MM.1S (cell line): ENCODE data around the gene PARD3.

Experiments
- DNase-seq: peaks from one replicate; pipeline ENCODE4 v3.0.0-alpha.2; 2015
- H2AFZ ChIP-seq: fragments of 300-600 bp; sonication (generic); 2 replicates; pipeline ENCODE4 v1.6.0; 2016; ENCODE audit warnings: antibody characterized with exemption, low read length
- H3F3A ChIP-seq: fragments of 300-600 bp; sonication (generic); 2 replicates; pipeline ENCODE4 v1.6.1; 2016; ENCODE audit warnings: mild to moderate bottlenecking, antibody characterized with exemption, low read length, moderate library complexity, mixed read lengths; ENCODE audit not compliant: insufficient read depth
- H3K27ac ChIP-seq: fragments of 300-600 bp; sonication (generic); 2 replicates; pipeline ENCODE4 v1.5.1; 2016; ENCODE audit warnings: mild to moderate bottlenecking, low read length
- H3K27me3 ChIP-seq: fragments of 300-600 bp; sonication (generic); replicated peaks from 2 replicates; pipeline ENCODE4 v1.6.0; 2016; ENCODE audit warnings: low read length; ENCODE audit not compliant: insufficient read depth
- H3K36me3 ChIP-seq: fragments of 300-600 bp; sonication (generic); replicated peaks from 2 replicates; pipeline ENCODE4 v1.6.1; 2016; ENCODE audit warnings: mild to moderate bottlenecking, low read length, mixed read lengths; ENCODE audit not compliant: insufficient read depth
- H3K4me1 ChIP-seq: fragments of 300-600 bp; sonication (generic); 2 replicates; pipeline ENCODE4 v1.6.1; 2016; ENCODE audit warnings: low read length, mixed read lengths
- H3K4me2 ChIP-seq: fragments of 300-600 bp; sonication (generic); 2 replicates; pipeline ENCODE4 v1.6.0; 2016; ENCODE audit warnings: low read depth, low read length
- H3K4me3 ChIP-seq: fragments of 300-600 bp; sonication (generic); 2 replicates; pipeline ENCODE4 v1.5.1; 2016; ENCODE audit warnings: low read length, mixed read lengths
- H3K79me2 ChIP-seq: fragments of 300-600 bp; sonication (generic); 2 replicates; pipeline ENCODE4 v1.6.1; 2016; ENCODE audit warnings: mixed run types, low read length, mixed read lengths
- H3K9ac ChIP-seq: fragments of 300-600 bp; sonication (generic); 2 replicates; pipeline ENCODE4 v1.6.1; 2016; ENCODE audit warnings: low read length, mixed read lengths
- H3K9me2 ChIP-seq: fragments of 300-600 bp; sonication (generic); replicated peaks from 2 replicates; pipeline ENCODE4 v1.6.1; 2016; ENCODE audit warnings: mild to moderate bottlenecking, low read length, mixed read lengths; ENCODE audit not compliant: insufficient read depth
- H3K9me3 ChIP-seq: fragments of 300-600 bp; sonication (generic); replicated peaks from 2 replicates; pipeline ENCODE4 v1.6.1; 2016; ENCODE audit warnings: mild to moderate bottlenecking, low read length, mixed read lengths; ENCODE audit not compliant: insufficient read depth
- H4K20me1 ChIP-seq: fragments of 300-600 bp; sonication (generic); 2 replicates; pipeline ENCODE4 v1.6.1; 2016; ENCODE audit warnings: mild to moderate bottlenecking, low read length, moderate library complexity, mixed read lengths; ENCODE audit not compliant: insufficient read depth
- CTCF ChIP-seq: fragments of 300-600 bp; sonication (generic); IDR thresholded peaks from 2 replicates; pipeline ENCODE4 v1.5.1; 2016; ENCODE audit warnings: antibody characterized with exemption, low read length, mixed read lengths
- EZH2 ChIP-seq: fragments of 300-600 bp; sonication (generic); optimal IDR thresholded peaks from 2 replicates; pipeline ENCODE3; 2017; ENCODE audit warnings: low read depth, mild to moderate bottlenecking, antibody characterized with exemption, low read length, mixed read lengths
- EZH2phosphoT487 ChIP-seq: fragments of 300-600 bp; sonication (generic); IDR thresholded peaks from 2 replicates; pipeline ENCODE4 v1.6.1; 2018; ENCODE audit warnings: antibody characterized with exemption, low read length

The PARD3 gene

GRCh38 chr10:34786464-34786863, 28.6 kb downstream of the PARD3 start:
- no peak overlapping the region for H3K4me3 ChIP-seq
- H3K9me2 ChIP-seq: no peaks in the 10 kb centered on the region
- no peaks in the 10 kb centered on the region for H3K27me3 ChIP-seq
- no peak for TF ChIP-seq EZH2
- TF ChIP-seq EZH2phosphoT487: no peak
- no peak for TF ChIP-seq CTCF
- no peak overlapping the region for H3K9ac ChIP-seq
- peaks cover 33% of the 10 kb centered on the region for H3K4me1 ChIP-seq
- no peak for DNase-seq
- peaks cover 95% of the 10 kb centered on the region for H3K79me2 ChIP-seq
- no peaks in the 10 kb centered on the region for H4K20me1 ChIP-seq
- no peaks in the 10 kb centered on the region for H3K9me3 ChIP-seq
- H3K36me3 ChIP-seq: no peaks in the 10 kb centered on the region
- peaks cover 16% of the 10 kb centered on the region for H3F3A ChIP-seq
- H2AFZ ChIP-seq: no peak overlapping the region
- no peak overlapping the region for H3K27ac ChIP-seq
- H3K4me2 ChIP-seq: no peak overlapping the region

- TF ChIP-seq EZH2 (no peak), EZH2phosphoT487 (no peak), CTCF (no peak)
- Histone ChIP-seq H3K9me3 (no peaks in the 10 kb centered on the region), H3K27me3 (no peaks in the 10 kb centered on the region), H3K9ac (peak overlapping the region; percentile 60), H3K4me3 (peak overlapping the region; percentile 52), H3K4me1 (peaks cover 50% of the 10 kb centered on the region), H4K20me1 (no peaks in the 10 kb centered on the region), H3K79me2 (peaks cover 91% of the 10 kb centered on the region), H3K4me2 (peak overlapping the region; percentile 88), H3K9me2 (no peaks in the 10 kb centered on the region), H3K36me3 (no peaks in the 10 kb centered on the region), H3K27ac (peak overlapping the region; percentile 89), H2AFZ (no peak overlapping the region), H3F3A (peaks cover 36% of the 10 kb centered on the region)
- DNase-seq: peak; percentile 91
These were observed 33.4 kb downstream of the PARD3 start for GRCh38 chr10:34781711-34782110.

- Histone ChIP-seq H3K9ac (peak overlapping the region; percentile 60), H3K4me3 (peak overlapping the region; percentile 52), H3K27me3 (no peaks in the 10 kb centered on the region), H2AFZ (peak overlapping the region; percentile 0; the same call in 1 of the 2 replicates), H4K20me1 (no peaks in the 10 kb centered on the region), H3K27ac (peak overlapping the region; percentile 89), H3K4me1 (peaks cover 48% of the 10 kb centered on the region), H3K36me3 (no peaks in the 10 kb centered on the region), H3K4me2 (peak overlapping the region; percentile 88), H3F3A (peaks cover 41% of the 10 kb centered on the region), H3K79me2 (peaks cover 89% of the 10 kb centered on the region), H3K9me3 (no peaks in the 10 kb centered on the region), H3K9me2 (no peaks in the 10 kb centered on the region)
- TF ChIP-seq EZH2phosphoT487 (no peak), EZH2 (no peak), CTCF (no peak)
- DNase-seq: peak; percentile 79
These were observed 34.2 kb downstream of the PARD3 start for GRCh38 chr10:34780818-34781380.
